ENCODE data around the gene IQGAP2. TPM values are rescaled to one million over a fixed set of nuclear protein-coding genes. Genes with fewer than 3 reads are reported as not detected.

Gene IQGAP2
- polyA plus RNA-seq, 2 donors = 1.4 to 2.0 TPM

- H3K27ac ChIP-seq (ENCODE audit: low read depth in 2 of 2, low read length in 1 of 2) = no peak overlapping the region
- no peak overlapping the region for H3K4me3 ChIP-seq (ENCODE audit: low read depth in 1 of 2, low read length in 2 of 2)
- WGBS, 2 donors = 86 to 93% methylated on average over 11 of the region's 11 CpGs
- H3K9me3 ChIP-seq (ENCODE audit: control insufficient read depth in 2 of 2, insufficient read depth in 1 of 2, low read depth in 1 of 2, low read length in 1 of 2) = no peaks in the 10 kb centered on the region
- H3K27me3 ChIP-seq (ENCODE audit: control insufficient read depth in 1 of 2, insufficient read depth in 2 of 2, low read length in 2 of 2) = no peaks in the 10 kb centered on the region
- H3K36me3 ChIP-seq (ENCODE audit: control insufficient read depth in 2 of 2, insufficient read depth in 2 of 2, low read length in 1 of 2) = no peaks in the 10 kb centered on the region
- H3K4me1 ChIP-seq (ENCODE audit: control insufficient read depth in 2 of 2, insufficient read depth in 2 of 2, low read length in 1 of 2) = no peaks in the 10 kb centered on the region
These were observed 352.9 kb downstream of the IQGAP2 start for GRCh38 chr5:76755779-76756637.

DNA sequence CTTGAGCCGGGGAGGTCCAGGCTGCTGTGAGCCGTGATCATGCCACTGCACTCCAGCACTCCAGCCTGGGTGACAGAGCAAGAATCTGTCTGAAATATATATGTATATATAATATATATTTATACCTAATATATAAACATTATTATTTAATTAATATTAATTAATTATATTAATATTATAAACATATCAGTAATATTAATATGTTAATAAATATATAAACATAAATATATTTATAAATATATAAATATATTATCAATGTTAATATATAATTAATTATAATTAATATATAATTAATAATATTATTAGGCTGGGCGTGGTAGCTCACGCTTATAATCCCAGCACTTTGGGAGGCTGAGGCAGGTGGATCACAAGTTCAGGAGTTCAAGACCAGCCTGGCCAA is 354.0 kb downstream of the IQGAP2 start:
- H3K27ac ChIP-seq (ENCODE audit: low read depth in 2 of 2, low read length in 1 of 2) = no peak overlapping the region
- no peaks in the 10 kb centered on the region for H3K36me3 ChIP-seq (ENCODE audit: control insufficient read depth in 2 of 2, insufficient read depth in 2 of 2, low read length in 1 of 2)
- H3K27me3 ChIP-seq (ENCODE audit: control insufficient read depth in 1 of 2, insufficient read depth in 2 of 2, low read length in 2 of 2) = no peaks in the 10 kb centered on the region
- WGBS, 2 donors = 96 to 98% methylated on average over 4 of the region's 4 CpGs
- H3K4me1 ChIP-seq (ENCODE audit: control insufficient read depth in 2 of 2, insufficient read depth in 2 of 2, low read length in 1 of 2) = no peaks in the 10 kb centered on the region
- H3K4me3 ChIP-seq (ENCODE audit: low read depth in 1 of 2, low read length in 2 of 2) = no peak overlapping the region
- no peaks in the 10 kb centered on the region for H3K9me3 ChIP-seq (ENCODE audit: control insufficient read depth in 2 of 2, insufficient read depth in 1 of 2, low read depth in 1 of 2, low read length in 1 of 2)

Other genes starting within 250 kb of the IQGAP2 start
- gene F2RL2, start 220.1 kb downstream of the IQGAP2 start, polyA plus RNA-seq = under 1 TPM; 0.06 to 0.21 TPM

Data from esophagus (tissue), 2 donors.